ENCODE data around the gene MUC13.

The MUC13 gene

GRCh38 chr3:124859025-124859424 lies 75.5 kb downstream of the MUC13 start:
- ChIA-PET CTCF (no interaction called here), POLR2A (no interaction called here)
- DNase-seq (ENCODE audit: extremely low spot score), result no peak
- TF ChIP-seq, protein P1, sequence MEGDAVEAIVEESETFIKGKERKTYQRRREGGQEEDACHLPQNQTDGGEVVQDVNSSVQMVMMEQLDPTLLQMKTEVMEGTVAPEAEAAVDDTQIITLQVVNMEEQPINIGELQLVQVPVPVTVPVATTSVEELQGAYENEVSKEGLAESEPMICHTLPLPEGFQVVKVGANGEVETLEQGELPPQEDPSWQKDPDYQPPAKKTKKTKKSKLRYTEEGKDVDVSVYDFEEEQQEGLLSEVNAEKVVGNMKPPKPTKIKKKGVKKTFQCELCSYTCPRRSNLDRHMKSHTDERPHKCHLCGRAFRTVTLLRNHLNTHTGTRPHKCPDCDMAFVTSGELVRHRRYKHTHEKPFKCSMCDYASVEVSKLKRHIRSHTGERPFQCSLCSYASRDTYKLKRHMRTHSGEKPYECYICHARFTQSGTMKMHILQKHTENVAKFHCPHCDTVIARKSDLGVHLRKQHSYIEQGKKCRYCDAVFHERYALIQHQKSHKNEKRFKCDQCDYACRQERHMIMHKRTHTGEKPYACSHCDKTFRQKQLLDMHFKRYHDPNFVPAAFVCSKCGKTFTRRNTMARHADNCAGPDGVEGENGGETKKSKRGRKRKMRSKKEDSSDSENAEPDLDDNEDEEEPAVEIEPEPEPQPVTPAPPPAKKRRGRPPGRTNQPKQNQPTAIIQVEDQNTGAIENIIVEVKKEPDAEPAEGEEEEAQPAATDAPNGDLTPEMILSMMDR (IDR thresholded peaks at IDR 0.05; ENCODE audit: control extremely low read depth, extremely low read depth, low read depth, missing control alignments), result no peak

- DNase-seq (ENCODE audit: extremely low spot score), result no peak
- CTCF ChIA-PET, result interaction anchor here (0.9 to 1.6 kb wide), 2 partner anchors 12 to 97 kb away, joined by 3 to 7 read pairs; no protein-coding TSS in a partner anchor
- POLR2A ChIA-PET, result no interaction called here
- TF ChIP-seq, protein P1 (IDR thresholded peaks at IDR 0.05; ENCODE audit: control extremely low read depth, extremely low read depth, low read depth, missing control alignments), result no peak
These were observed 76.3 kb downstream of the MUC13 start for GRCh38 chr3:124858275-124858674.

DNA sequence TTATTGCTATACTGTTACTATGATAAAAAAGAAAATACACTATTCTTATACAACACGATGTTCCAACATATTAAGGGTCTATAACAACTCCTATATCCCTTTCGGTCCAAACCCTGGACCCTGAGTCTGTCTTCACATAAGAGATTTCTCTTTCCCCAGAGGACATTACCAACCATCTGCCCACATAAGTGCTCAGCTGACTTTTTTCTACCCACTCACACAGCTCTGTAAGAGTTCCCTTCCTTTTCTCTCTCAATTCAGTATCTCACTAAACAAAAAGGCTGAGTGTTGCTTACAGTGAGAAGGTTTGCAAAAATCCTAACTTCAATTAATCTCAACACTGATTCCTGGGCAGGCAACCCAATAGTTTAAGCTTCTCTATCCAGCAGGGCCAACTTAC lies 77.9 kb downstream of the MUC13 start:
- POLR2A ChIA-PET, result no interaction called here
- DNase-seq (ENCODE audit: extremely low spot score), result no peak
- CTCF ChIA-PET, result interaction anchor here (0.9 to 1.6 kb wide), 3 partner anchors 11 to 96 kb away, joined by 3 to 7 read pairs (median 4); no protein-coding TSS in a partner anchor
- TF ChIP-seq, protein P1 (IDR thresholded peaks at IDR 0.05; ENCODE audit: control extremely low read depth, extremely low read depth, low read depth, missing control alignments), result no peak

Measured in GM10248 (cell line).